ENCODE measurements around the gene CYCS.

Gene CYCS

DNA sequence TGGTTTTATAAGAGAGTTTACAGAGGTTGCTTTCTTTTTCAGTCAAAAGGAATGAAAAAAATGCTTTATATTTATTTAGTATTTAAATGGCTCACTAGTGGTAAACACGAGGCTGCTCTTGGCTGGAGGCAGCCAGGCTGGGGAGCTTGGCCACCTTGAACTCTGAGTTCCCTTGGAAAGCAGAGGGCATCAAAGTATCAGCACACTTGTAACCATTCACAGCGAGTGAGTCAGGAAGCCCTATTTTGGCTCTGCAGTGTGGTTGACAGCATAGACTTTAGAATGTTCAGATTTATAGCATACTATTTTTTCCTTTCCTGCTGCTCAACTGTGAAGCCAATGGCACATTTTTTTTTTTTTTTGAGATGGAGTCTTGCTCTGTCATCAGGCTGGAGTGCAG is 51.6 kb downstream of the CYCS start:
- no peaks in the 10 kb centered on the region for H3K36me3 ChIP-seq (ENCODE audit: insufficient read depth, low read length)
- no peak overlapping the region for H3K4me3 ChIP-seq (ENCODE audit: low read depth, low read length, poor library complexity, severe bottlenecking)
- peaks cover 20% of the 10 kb centered on the region for H3K4me1 ChIP-seq (ENCODE audit: insufficient read depth, low read length, severe bottlenecking)
- no peaks in the 10 kb centered on the region for H3F3A ChIP-seq (ENCODE audit: insufficient read depth, low read length)
- no peak overlapping the region for H2AFZ ChIP-seq (ENCODE audit: low read length)
- no peaks in the 10 kb centered on the region for H3K9me2 ChIP-seq (ENCODE audit: low read depth, low read length)
- no peak overlapping the region for H3K9ac ChIP-seq (ENCODE audit: low read length)
- no peak overlapping the region for H3K27ac ChIP-seq (ENCODE audit: low read depth, low read length, poor library complexity, severe bottlenecking)
- no peaks in the 10 kb centered on the region for H3K79me2 ChIP-seq (ENCODE audit: insufficient read depth, low read length)
- H3K27me3 ChIP-seq (ENCODE audit: insufficient read depth, low read length) = no peaks in the 10 kb centered on the region
- H3K9me3 ChIP-seq (ENCODE audit: low read length) = no peaks in the 10 kb centered on the region
- no peak overlapping the region for H3K4me2 ChIP-seq (ENCODE audit: low read length)
- TF ChIP-seq EZH2 (IDR thresholded peaks at IDR 0.05; ENCODE audit: borderline replicate concordance, low read length) = no peak
- TF ChIP-seq, protein P1, sequence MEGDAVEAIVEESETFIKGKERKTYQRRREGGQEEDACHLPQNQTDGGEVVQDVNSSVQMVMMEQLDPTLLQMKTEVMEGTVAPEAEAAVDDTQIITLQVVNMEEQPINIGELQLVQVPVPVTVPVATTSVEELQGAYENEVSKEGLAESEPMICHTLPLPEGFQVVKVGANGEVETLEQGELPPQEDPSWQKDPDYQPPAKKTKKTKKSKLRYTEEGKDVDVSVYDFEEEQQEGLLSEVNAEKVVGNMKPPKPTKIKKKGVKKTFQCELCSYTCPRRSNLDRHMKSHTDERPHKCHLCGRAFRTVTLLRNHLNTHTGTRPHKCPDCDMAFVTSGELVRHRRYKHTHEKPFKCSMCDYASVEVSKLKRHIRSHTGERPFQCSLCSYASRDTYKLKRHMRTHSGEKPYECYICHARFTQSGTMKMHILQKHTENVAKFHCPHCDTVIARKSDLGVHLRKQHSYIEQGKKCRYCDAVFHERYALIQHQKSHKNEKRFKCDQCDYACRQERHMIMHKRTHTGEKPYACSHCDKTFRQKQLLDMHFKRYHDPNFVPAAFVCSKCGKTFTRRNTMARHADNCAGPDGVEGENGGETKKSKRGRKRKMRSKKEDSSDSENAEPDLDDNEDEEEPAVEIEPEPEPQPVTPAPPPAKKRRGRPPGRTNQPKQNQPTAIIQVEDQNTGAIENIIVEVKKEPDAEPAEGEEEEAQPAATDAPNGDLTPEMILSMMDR (IDR thresholded peaks at IDR 0.05; ENCODE audit: low read length) = no peak
- no peaks in the 10 kb centered on the region for H4K20me1 ChIP-seq (ENCODE audit: insufficient read depth, low read length)
